Caco-2 (cell line): ENCODE data around the gene CAMK1D. TPM values are rescaled to one million over a fixed set of nuclear protein-coding genes. Genes with fewer than 3 reads are reported as not detected.

Experiments used
- BruUV-seq: library from RNA; stranded (reverse); fragments of 400-500 nt; replicated peaks from 2 replicates; lab custom pipeline; 2021; lab: Mats Ljungman, UMichigan
- CTCF ChIA-PET: fragments of 300-600 bp; sonication (Branson Sonifier 250); formaldehyde crosslinking; loops from one replicate; lab custom pipeline; 2022; ENCODE audit warnings: antibody characterized with exemption; lab: Charles Lee
- POLR2A ChIA-PET: fragments of 300-600 bp; sonication (Branson Sonifier 250); formaldehyde crosslinking; loops from one replicate; lab custom pipeline; 2022; ENCODE audit warnings: antibody characterized with exemption; lab: Charles Lee
- DNase-seq, 2 experiments: peaks; one replicate each; pipeline versions ENCODE4 v3.0.0 to v3.0.0-alpha.2; 2020 to 2022
- H3K27me3 ChIP-seq: replicated peaks from 2 replicates; pipeline ENCODE4 v1.6.0; 2011; ENCODE audit warnings: low read length; ENCODE audit not compliant: control insufficient read depth, insufficient read depth
- H3K36me3 ChIP-seq: 2 replicates; pipeline ENCODE4 v1.5.1; 2011; ENCODE audit warnings: low read length; ENCODE audit not compliant: control insufficient read depth, insufficient read depth
- H3K4me1 ChIP-seq: fragments of 250-450 bp; sonication (Bioruptor Pico); 2 replicates; pipeline ENCODE4 v1.5.1; 2020; ENCODE audit warnings: mild to moderate bottlenecking
- H3K4me3 ChIP-seq: 2 replicates; pipeline ENCODE4 v1.5.1; 2011; ENCODE audit warnings: low read depth, mild to moderate bottlenecking, control low read depth, low read length
- H3K9me3 ChIP-seq: fragments of 250-450 bp; sonication (Bioruptor Pico); 2 replicates; pipeline ENCODE4 v1.5.1; 2020; ENCODE audit warnings: mild to moderate bottlenecking, moderate library complexity
- H3K27ac Mint-ChIP-seq: one replicate; pipeline ENCODE4 v1.8.0; 2022; ENCODE audit warnings: mixed read lengths; ENCODE audit not compliant: unreplicated experiment
- H3K27me3 Mint-ChIP-seq: one replicate; pipeline ENCODE4 v1.8.0; 2022; ENCODE audit warnings: mixed read lengths; ENCODE audit not compliant: insufficient read depth, unreplicated experiment
- H3K36me3 Mint-ChIP-seq: one replicate; pipeline ENCODE4 v1.8.0; 2022; ENCODE audit warnings: mild to moderate bottlenecking, mixed read lengths; ENCODE audit not compliant: insufficient read depth, unreplicated experiment
- H3K4me1 Mint-ChIP-seq: one replicate; pipeline ENCODE4 v1.8.0; 2022; ENCODE audit warnings: low read depth, mixed read lengths; ENCODE audit not compliant: unreplicated experiment
- H3K4me3 Mint-ChIP-seq: one replicate; pipeline ENCODE4 v1.8.0; 2022; ENCODE audit warnings: mild to moderate bottlenecking, moderate library complexity, mixed read lengths; ENCODE audit not compliant: unreplicated experiment
- H3K9me3 Mint-ChIP-seq: one replicate; pipeline ENCODE4 v1.8.0; 2022; ENCODE audit warnings: mixed read lengths; ENCODE audit not compliant: unreplicated experiment
- CTCF ChIP-seq, 2 experiments: fragments of 200-600 bp in 1 of 2; IDR thresholded peaks; 1 replicate in 1 of 2; 2 replicates in 1 of 2; pipeline versions ENCODE4 v1.5.1 to v1.8.0; 2011 to 2022; ENCODE audit warnings: antibody characterized with exemption in 1 of 2, control low read depth in 1 of 2, inconsistent platforms in 1 of 2, low read depth in 1 of 2, low read length in 1 of 2, mild to moderate bottlenecking in 1 of 2, moderate library complexity in 1 of 2; ENCODE audit not compliant: insufficient read depth in 1 of 2, severe bottlenecking in 1 of 2, unreplicated experiment in 1 of 2
- intact Hi-C: fragments of 100-400 bp; cut with micrococcal nuclease; formaldehyde crosslinking; loops from one replicate; pipeline ENCODE4 v1.10.0; 2022; ENCODE audit not compliant: unreplicated experiment
- total RNA-seq: library from RNA; stranded (reverse); gene quantifications from 2 replicates; pipeline ENCODE4 v1.2.3, GENCODE V29; 2022

CAMK1D gene
- total RNA-seq, 1 experiment from 2014 or later, result 10.9 TPM

- ChIA-PET CTCF (no interaction called here), POLR2A (no interaction called here)
- no peak for TF ChIP-seq CTCF (IDR thresholded peaks at IDR 0.05; ENCODE audit: insufficient read depth in 1 of 2, low read depth in 1 of 2, low read length in 1 of 2, severe bottlenecking in 1 of 2, unreplicated experiment in 1 of 2)
- no peak for DNase-seq
- Histone ChIP-seq H3K36me3 (no peaks in the 10 kb centered on the region), H3K4me1 (no peaks in the 10 kb centered on the region), H3K4me3 (no peak overlapping the region), H3K27me3 (no peaks in the 10 kb centered on the region), H3K9me3 (no peaks in the 10 kb centered on the region)
- Mint-ChIP-seq H3K36me3 (peaks cover 6% of the 10 kb centered on the region), H3K4me1 (no peaks in the 10 kb centered on the region), H3K27ac (no peak overlapping the region), H3K4me3 (no peak overlapping the region), H3K9me3 (no peaks in the 10 kb centered on the region), H3K27me3 (peaks cover 3% of the 10 kb centered on the region)
- intact Hi-C loops, result no loop called here
- BruUV-seq, result no TSS peak
Measured at GRCh38 chr10:12592967-12593366, 243.6 kb downstream of the CAMK1D start.

GRCh38 chr10:12594448-12594944, 245.1 kb downstream of the CAMK1D start:
- ChIA-PET POLR2A (no interaction called here), CTCF (no interaction called here)
- Histone ChIP-seq H3K9me3 (no peaks in the 10 kb centered on the region), H3K4me3 (no peak overlapping the region), H3K36me3 (no peaks in the 10 kb centered on the region), H3K27me3 (no peaks in the 10 kb centered on the region), H3K4me1 (no peaks in the 10 kb centered on the region)
- no peak overlapping the region for H3K27ac Mint-ChIP-seq
- DNase-seq, result no peak
- intact Hi-C loops, result no loop called here
- no peaks in the 10 kb centered on the region for H3K27me3 Mint-ChIP-seq
- no peak overlapping the region for H3K4me3 Mint-ChIP-seq
- peaks cover 6% of the 10 kb centered on the region for H3K36me3 Mint-ChIP-seq
- no peaks in the 10 kb centered on the region for H3K4me1 Mint-ChIP-seq
- BruUV-seq, result no TSS peak
- no peak for TF ChIP-seq CTCF (IDR thresholded peaks at IDR 0.05; ENCODE audit: insufficient read depth in 1 of 2, low read depth in 1 of 2, low read length in 1 of 2, severe bottlenecking in 1 of 2, unreplicated experiment in 1 of 2)
- no peaks in the 10 kb centered on the region for H3K9me3 Mint-ChIP-seq

GRCh38 chr10:12595936-12596576, 246.7 kb downstream of the CAMK1D start:
- BruUV-seq, result no TSS peak
- TF ChIP-seq CTCF (IDR thresholded peaks at IDR 0.05; ENCODE audit: insufficient read depth in 1 of 2, low read depth in 1 of 2, low read length in 1 of 2, severe bottlenecking in 1 of 2, unreplicated experiment in 1 of 2), result no peak
- H3K36me3 ChIP-seq, result no peaks in the 10 kb centered on the region
- CTCF ChIA-PET, result no interaction called here
- Mint-ChIP-seq H3K4me3 (no peak overlapping the region), H3K27ac (no peak overlapping the region), H3K36me3 (peaks cover 6% of the 10 kb centered on the region), H3K4me1 (peaks cover 6% of the 10 kb centered on the region), H3K27me3 (no peaks in the 10 kb centered on the region), H3K9me3 (no peaks in the 10 kb centered on the region)
- no peaks in the 10 kb centered on the region for H3K27me3 ChIP-seq
- no peaks in the 10 kb centered on the region for H3K9me3 ChIP-seq
- DNase-seq, result no peak
- H3K4me1 ChIP-seq, result 0 out of 2 replicates have a peak, but pooled peaks cover 3% of the 10 kb centered on the region
- intact Hi-C loops, result no loop called here
- no peak overlapping the region for H3K4me3 ChIP-seq
- POLR2A ChIA-PET, result no interaction called here
